DLD1 (cell line): ENCODE measurements around the gene MAFB.

ENCODE experiments used
- in situ Hi-C: cut with HindIII; loops from 2 replicates; pipeline ENCODE4 v1.10.0; 2017; ENCODE audit warnings: low sequenced_read_pairs

Gene MAFB

GRCh38 chr20:40635971-40636370, 53.1 kb downstream of the MAFB start:
- in situ Hi-C loops, result no loop called here
